Stimulated activated CD4-positive, alpha-beta T cell treated with anti-CD3 and anti-CD28 coated beads, Interleukin-15, amount 100 ng/mL, for 24 hours (primary cell): ENCODE measurements around the gene UTP11.
A peak's percentile ranks its signal among the peaks of the same experiment; 100 is the strongest.
"Not testable (repeated sequence)": the region's sequence is repeated elsewhere in the genome, so short reads cannot be mapped to it uniquely, and the experiment has no call there.

Source experiments
- DNase-seq: peaks from one replicate; pipeline ENCODE4 v3.0.0-alpha.2; 2020

The UTP11 gene

DNA sequence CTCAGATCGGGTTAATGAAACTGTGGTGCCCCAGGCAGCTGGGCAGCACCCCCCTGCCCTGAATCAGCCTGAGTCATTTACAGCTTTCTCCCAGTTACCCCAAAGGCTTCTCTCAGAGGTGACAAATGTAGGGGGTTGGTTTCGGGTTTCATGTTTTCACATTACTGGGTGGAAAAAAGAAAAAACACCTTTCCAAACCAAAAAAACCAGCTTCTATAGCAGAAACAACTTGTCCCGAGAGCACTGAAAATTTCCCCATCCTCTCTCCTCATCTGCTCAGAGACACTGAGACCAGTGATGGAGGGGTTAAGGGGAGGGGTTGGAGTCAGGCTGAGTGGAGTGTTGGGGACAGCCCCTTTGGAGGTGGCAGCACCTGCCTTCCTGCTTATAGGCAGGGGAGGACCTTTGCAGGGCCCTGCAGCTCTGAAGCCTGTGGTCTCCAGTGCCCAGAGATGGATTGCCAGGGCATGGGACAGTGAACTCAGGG lies 15.6 kb downstream of the UTP11 start:
- peak; percentile 89 for DNase-seq

DNA sequence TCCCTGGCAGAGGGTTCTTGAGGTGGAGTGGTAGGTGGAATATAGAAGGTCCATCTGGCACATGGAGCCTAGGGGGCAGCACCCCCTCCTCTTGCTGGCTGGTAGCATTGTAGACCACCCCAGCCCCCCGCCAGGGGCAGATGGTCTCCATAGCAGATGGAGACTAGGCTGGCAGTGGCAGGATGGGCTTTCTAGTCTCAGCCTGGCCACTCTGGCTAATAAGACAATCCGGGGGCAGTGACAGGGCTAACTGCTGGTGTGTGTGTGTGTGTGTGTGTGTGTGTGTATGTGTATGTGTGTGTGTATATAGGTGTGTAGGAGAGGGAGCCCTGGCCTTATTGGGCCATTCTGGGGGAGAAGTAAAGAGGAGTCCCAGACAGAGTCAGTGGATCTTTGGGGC lies 16.1 kb downstream of the UTP11 start:
- DNase-seq, result peak; percentile 25

DNA sequence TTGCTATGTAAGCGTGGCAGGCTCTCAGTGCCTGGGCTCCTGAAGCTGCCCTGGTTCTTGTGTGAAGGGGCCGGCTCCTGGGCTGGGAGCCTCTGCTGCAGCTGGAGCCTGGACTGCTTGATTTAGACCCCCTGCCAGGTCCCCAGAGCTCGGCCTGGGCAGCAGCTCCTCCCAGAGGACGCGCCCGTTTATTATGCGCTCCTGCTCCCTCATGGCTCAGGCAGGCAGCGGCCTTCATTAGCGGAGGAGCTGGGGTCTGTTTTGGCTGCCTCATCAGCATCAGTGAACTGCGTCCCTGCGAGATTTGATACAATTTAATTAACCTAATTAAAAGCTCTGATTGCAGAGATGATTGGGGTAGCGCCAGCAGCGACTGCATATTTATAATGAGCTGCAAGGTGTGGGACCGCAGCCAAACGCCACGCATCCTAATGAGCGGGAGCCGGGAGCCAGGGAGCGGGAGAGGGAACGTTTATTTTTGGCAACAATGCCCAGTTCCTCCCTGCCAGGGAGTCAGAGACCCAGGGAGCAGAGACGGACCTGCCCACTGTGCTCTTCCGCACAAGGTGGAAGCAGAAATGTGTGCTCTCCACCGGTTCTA lies 16.6 kb downstream of the UTP11 start:
- DNase-seq, result no peak

DNA sequence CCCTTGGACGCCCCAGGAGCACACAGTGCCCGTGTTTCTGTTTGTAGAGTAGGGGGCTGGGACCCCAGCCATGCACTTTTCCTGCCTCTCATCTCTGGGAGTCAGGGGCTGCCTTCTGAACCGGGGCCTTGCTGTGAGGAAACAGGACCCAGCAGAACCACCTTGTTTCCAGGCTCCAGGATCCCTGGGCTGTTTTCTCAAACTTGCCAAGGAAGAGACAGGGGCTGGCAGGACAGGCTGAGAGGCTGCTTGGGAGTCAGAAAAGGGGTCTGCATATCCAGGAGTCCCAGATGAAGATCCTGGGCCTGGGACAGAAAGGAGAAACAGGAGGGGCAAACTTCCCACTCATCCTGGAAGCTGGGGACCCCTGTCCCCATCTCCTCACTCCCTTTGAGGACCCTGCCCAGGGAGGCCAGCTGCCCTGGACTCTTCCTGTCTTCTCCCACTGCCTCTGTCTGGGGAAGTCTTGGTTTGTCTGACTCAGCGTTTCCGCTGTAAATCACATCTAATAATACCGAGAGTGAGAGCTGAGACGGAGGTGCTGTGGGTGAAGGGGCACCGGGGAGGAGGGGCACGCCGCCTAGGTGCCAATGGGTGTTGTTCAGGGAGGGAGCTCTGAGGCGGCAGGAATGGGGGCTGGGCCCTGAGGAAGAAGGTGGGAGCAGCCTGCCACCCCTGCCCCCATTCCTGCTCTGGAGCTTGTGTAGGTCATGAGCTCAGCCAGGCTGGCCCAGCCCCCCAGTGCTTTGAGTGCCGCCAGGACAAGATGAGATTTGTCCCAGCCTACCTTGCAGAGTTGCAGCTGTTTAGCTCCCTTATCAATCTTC lies 17.4 kb downstream of the UTP11 start:
- DNase-seq, result peak; percentile 88

DNA sequence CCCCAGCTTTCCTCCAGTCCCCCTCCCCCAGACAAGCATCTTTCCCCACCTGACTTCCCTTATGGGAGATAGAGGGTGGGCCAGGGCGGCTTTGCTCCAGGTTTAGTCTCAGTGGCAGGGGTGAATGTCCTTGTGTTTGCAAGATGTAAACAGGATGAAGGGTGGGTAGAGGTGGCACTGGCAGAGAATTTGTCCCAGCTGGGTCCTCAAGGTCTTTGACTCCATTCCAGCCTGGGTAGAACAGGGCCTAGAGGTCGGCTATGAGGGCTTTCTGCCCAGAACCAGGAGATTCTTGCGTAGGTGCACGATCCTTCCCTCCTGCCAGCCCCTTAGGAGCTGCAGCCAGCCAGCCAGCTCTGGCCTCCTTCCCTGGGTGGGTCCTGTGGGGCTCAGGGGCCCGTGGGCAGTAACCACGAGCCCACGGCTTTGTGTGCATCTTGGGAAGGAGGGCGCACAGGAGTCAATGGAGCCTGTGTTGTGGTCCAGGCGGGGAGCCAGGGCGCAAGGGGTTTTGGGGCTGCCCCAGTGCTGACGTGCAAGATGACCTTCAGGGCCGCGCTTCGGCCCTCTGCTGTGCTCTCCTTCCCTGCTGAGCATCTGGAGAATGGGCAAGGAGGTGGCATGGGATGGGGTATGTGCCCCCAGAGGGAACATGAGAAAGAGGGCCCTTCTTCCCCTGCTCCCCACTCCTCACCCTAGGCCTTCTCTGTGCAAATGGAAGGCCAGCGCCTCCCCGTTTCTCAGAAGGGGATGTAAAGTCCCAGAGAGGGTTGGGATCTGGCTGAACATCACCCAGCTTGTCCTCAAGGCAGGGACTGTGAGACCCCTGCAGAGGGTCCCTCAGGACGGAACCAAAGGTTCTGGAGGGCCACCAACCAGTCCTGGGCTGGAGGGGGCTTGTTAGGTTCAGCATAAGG lies 18.3 kb downstream of the UTP11 start:
- no peak for DNase-seq

DNA sequence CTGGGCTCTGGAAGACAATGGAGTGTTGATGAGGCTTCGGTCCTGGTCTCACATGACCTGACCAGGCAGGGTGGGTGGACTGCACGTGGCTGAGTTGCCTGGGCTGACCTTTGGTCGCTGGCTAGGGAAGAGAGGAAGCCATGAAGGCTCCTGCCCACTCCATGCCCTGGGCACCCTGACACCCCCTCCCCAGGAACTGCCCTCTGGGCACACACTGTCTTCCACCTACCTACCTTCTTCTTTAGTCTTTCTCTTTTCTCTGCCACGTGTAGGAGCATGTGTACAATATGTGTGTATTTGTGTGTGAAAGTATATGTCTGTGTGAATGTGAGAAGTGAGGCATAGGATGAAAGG lies 19.0 kb downstream of the UTP11 start:
- no peak for DNase-seq

DNA sequence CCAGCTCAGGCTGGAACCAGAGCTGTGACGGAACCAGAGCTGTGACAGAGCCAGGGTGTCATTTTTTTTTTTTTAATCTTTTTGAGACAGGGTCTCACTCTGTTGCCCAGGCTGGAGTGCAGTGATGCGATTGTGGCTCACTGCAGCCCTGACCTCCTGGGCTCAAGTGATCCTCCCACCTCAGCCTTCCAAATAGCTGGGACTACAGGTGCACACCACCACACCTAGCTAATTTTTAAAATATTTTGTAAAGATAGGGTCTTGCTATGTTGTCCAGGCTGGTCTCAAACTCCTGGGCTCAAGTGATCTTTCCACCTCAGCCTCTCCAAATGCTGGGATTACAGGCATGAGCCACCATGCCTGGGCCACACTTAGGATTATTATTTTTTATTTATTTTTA lies 20.5 kb downstream of the UTP11 start:
- not testable (repeated sequence) for DNase-seq

DNA sequence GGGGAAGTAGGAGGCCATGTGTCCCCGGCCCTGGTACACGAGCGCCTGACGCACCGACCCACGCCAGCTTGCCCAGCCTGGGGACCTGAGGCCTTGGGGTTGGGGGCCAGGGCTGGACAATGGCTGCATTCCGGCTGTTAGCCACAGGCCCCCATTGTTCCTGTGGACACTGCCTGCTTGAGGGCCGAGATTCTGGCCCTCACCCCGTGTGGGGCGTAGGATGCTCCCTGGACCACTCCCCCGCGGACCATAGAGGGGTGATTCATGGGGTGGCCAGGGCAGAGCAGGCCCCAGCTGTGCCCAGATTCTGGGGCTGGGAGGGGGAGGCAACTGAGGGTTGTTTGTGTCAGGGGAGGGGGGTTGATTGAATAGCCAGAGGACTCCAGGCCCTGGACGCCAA lies 22.3 kb downstream of the UTP11 start:
- no peak for DNase-seq

DNA sequence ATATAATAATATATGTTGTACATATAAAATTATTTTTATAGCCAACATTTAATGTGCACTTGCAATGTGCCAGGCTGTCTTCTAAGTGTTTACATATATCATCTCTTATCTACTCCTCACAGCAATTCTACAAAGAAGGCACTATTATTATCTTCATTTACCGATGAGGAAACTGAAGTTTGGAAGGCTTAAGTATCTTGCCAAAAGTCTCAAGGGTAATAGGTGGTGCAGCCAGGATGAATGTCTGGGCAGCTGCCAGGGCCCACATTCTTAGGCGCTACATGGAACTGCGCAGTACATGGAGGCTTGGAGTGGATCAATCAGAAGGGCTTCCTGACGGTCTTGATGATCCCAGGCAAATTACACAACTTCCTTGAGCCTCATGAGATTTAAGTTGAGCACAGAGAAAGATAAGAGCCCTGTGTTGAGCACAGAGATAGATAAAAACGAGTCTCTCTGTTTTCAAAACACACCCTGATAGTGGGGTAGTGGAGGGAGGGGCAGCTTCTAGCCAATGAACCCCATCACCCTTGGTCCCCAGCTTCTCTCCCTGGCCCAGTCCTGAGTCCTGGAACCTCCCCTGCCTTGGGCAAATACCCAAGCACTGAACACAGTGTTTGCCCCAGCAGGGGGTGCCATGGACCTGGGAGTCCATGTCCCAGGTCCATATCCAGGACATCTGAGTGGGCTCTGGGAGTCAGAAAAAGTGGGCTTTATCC lies 24.8 kb downstream of the UTP11 start:
- DNase-seq, result peak; percentile 29

DNA sequence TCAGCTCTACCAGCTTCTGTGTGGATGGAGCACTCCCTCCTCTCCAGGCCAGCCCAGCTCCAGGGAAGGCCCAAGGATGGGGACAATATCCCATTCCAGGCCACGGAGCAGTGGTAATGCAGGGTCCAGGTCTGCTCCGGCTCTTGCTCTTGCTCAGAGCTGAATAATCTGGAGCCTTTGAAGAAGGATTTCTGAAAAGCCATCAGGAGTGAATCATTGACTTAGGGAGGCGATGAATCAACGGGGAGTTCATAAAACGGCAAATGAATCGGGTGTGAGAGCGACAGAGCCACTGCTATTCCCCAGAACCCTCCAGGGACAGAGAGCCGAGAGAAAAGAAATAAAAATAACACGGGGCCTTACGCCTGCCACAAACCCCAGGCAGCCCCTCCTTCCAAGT lies 26.3 kb downstream of the UTP11 start:
- no peak for DNase-seq

DNA sequence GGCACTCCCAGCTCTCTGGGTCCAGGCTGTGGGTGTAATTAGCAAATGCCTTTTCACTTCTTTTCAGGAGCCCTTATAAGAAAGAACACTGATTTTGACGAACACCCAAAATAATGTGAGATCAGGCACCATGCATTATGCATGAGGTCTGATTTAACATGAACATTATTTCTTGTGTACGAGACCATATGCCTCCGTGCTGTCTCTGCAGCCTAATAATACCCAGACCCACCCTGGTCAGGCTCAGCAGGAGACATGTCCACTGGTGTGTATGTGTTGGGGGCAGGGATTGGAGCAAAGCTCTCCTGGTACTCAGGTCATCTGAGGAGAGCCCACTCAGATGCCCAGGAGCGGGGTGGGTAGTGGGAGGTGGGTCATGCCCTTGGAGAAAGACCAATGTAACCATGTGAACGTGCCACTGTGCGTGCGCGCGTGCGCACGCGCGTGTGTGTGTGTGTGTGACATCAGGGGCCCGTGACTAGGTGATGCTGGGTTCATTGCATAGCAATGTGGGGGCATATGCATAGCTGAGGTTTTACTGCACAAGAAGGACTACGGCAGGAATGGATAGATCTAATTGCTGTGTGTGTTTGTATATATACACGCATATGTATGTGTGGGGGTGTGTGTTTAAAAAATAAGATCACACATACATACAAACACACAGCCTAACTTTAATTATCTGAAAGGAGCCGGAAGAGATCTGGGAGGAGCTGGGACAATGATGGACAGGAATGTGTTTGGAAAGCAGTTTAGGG lies 27.0 kb downstream of the UTP11 start:
- no peak for DNase-seq

DNA sequence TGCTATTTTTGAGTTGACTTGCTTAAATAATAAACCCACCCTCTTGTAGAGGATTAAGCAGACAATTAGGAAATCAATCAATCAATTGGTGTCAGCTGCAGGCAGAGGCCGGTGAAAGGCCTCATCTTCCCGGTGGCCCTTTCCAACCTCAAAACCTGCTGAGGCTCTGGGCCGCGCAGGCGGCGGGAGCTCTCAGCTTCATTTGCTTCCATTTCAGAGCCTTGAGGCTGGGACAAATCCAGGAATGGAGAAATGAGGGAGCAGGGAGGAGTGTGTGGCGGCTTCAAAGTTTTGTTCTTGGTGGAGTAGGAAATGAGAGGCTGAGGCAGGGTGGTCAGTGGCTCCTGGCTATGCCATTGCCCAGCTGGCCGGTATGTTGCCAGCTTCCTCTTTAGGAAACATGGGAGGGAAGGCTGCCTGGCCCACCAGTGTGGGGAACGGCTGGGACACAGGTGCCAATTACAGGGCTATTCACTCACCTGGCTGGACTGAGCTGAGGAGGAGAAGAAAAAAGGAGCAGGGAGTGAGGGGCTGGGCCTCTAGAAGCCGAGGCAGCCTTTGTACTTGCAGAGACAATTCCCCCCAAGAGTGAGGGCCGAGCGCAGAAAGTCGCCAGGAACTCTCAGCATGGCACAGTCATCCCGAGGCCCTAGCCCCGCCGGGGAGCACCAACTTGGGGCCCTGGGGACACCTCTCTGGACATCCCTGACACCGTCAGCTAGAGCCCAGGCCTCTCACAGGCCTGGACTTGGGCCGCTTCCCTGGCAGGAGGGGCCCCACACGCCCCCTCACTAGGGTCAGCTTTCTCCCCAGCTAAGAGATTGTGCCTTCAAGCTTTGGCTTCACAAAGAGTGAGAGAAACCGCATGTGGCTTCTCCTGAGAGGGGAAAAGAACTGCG lies 29.7 kb downstream of the UTP11 start:
- DNase-seq, result no peak

DNA sequence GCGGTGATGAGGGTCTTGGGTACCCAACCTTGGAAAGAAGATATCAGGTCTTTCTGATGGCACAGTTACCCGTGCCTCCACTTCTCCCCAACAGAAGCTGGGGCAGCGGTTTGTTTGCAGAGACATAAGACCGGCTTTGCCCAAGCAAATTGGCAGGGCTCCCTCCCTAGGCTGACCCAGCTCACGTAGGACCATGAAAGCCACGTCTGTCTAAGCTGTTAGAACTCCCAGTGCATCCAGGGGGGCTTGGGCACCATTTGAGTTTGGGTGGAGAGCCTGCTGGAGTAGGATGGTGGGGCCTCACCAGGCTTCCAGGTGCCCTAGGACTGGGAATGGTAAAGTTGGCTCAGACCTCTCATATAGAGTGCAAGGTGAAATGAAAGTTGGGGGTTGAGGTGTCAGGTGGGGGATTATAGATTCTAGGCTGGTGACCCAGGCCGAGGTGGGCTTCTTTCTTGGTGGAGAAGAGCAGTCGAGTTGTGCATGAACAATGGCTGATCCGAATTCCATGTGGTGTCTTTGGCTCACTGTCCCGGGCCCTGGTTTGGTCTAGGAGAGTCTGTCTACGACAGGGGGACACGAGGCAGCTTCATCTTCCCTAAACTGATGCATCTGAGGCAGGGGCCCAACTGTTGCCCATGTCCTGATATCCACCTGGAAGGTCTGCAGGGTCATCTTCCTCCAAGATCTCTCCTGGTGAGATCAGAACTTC lies 30.7 kb downstream of the UTP11 start:
- no peak for DNase-seq

DNA sequence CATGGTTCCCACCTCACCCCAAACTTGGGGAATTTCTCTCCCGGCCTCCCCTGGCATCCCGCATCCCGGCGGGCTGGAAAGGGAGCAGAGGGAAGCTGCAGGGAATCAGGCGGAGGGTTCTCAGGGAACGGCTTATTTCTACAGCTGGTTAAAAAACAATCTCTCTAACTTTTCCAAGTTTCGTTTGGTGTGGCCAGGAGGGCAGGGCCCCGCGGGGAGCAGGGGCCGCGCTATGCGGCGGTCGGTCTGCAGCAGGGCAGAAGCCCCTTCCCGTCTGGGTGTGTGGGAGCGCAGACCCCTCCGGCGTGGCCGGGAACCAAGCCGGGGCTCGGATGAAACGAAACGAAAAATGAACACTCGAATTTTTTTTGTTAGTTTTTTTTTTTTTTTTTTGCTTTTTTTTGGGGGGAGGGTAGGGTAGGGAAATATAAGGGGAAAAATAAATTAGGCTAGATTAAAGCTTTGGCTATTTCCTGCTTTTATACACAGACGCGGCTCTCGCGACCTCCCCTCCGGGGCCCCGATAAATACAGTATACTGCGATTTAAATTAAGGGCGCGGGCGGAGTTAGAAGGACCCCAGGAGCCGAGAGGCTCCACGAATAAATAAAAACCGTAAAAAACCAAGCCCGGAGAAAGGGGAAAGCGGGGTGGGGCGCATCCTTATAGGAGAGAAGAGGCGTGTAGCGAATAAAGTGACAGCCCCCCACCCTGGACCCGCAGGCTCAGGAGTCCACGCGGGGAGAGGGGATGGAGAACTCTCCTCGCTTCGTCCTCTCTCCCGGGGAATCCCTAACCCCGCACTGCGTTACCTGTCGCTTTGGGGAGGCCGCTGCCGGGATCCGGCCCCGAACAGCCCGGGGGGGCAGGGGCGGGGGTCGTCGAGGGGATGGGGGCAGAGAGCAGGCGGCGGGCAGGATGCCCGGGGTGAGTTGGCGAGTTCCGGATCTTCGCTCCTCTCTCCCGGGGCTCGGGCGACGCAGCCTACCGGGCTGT lies 32.0 kb downstream of the UTP11 start:
- DNase-seq, result no peak

DNA sequence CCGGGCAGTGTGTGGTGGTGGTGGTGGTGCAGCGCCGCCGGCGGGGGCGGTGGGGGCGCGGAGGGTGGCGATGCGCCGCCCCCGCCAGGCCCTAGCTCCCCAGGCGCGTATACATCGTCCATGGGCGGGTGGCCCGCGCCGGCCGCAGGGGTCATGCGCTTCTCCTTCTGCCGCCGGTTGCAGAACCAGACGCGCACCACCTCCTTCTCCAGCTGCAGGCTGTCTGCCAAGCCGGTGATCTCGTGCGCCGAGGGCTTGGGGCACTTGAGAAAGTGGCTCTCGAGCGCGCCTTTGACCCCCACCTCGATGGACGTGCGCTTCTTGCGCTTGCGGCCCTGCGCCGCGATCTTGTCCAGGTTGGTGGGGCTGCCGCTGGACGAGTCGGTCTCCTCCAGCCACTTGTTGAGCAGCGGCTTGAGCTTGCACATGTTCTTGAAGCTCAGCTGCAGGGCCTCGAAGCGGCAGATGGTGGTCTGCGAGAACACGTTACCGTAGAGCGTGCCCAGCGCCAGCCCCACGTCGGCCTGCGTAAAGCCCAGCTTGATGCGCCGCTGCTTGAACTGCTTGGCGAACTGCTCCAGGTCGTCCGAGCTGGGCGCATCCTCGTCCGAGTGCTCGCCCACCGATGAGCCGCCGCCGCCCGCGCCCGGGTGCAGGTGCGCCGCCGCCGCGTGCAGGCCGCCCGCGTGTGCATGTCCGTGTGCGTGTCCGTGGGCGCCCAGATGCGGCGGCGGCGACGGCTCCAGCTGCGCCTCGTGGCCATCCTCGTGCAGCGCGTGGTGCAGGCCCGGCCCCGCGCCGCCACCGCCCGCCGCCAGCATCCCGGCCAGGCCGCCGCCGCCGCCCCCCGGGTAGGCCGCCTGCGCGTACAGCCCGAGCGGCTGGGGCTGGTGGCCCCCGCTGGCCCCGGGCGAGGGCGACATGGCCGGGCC lies 33.1 kb downstream of the UTP11 start:
- DNase-seq, result peak; percentile 38

DNA sequence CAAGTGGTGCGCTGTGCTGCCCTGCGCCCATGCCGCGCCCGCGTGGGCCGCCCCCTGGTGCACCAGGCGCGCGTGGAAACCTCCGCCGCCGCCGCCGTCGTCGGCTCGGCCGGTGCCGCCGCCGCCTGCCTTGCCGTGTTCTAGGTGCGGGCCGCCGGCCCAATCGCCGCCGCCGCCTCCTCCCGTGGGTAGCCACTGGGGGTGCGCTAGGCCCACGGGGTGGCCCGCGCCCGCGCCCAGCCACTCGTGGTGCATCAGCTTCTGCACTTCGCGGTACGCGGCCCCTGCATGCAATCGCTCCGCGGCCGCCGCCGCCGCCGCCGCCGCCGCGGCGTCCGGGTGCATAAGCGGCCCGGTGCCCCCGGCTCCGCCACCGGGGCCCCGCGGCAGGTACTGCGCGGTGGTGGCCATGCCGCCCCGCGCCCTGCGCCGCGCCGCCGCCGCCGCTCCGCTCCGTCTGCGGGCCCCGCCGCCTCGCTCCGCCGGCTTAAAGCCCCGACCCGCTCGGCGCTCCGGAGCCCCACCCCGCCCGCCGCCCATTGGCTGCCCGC lies 33.9 kb downstream of the UTP11 start, which contains the start of gene POU3F1:
Gene POU3F1 (minus strand): TSS at position 461 of the 551 bp plus-strand sequence. CDS start 50 bp downstream, at position 411.
- peak; percentile 32 for DNase-seq

DNA sequence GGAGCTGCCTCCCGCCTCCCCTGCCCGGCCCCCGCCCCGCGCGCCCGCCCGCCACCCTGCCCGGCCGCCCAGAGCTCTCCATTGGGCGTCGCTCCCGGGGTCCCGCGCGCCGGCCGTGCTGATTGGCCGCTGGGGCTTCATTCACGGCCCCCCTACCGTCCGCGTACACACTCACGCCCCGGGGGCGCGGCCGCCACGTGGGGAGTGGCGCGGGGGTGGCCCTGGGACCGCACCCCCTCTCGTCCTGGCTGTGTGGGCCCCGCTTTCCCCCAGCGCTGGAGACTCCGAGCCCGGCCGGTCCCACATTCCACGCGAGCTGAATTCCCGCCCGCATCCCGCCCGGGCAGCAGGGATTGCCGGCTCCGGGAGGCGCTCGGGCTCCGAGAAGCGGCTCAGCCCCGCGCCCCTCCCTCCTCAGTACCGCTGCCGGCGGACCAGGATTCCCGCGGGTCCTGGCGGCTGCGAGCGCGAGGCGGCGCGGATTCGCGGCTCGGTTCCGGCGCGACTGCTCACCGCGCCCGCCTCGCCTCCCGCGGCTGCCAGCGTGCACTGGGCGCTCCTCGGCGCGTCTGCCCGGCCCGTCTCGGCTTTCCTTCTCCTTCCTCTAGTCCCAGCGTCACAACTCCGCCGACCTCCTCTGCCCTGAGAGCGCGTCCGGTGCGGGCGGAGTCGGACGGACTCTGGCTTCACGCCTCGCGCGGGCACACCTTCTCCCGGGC lies 34.5 kb downstream of the UTP11 start:
- peak; percentile 87 for DNase-seq
